ENCODE data around the gene ATOX1. TPM values are rescaled to one million over a fixed set of nuclear protein-coding genes. Genes with fewer than 3 reads are reported as not detected.
A peak's percentile ranks its signal among the peaks of the same experiment; 100 is the strongest.

Gene ATOX1, protein sequence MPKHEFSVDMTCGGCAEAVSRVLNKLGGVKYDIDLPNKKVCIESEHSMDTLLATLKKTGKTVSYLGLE
- total RNA-seq: 70.3 and 107 TPM in 2 replicates

DNA sequence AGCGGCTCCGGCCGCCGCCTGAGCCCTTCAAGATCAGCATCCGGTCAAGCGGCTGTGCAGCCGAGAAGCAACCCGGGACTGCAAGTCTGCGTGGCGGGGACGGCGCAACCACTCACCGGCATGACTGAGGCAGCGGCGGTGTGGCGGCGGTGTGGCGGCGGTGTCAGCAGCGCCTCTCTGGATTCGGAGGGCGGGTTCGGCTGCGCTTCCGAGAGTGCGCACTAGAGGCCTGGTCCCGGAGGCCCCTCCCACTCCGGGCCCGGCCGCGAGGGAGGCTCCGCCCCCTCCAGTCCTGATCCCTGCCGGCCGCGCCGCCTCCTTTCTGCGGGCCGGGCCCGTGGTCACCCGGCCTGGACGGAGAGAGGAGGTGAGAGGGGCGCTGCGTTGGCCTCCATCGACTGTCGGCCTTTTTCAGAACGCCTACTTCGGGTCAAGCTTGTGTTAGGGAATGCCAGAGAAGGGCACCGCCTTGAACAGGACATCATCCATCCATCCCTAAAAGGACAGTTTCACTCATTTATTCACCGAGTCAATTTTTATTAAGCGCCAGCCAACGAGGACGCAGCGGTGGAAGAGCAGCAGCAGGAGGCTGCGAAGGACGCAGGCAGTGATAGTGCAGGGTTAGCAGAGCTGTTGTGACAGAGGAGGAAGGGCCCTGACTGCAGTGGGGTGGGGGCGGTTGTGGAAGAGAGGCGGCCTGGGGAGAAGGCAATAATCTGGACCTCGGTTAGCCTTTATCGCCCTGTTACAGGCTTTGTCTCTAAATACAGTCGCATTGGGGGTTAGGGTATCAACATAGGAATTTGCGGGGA lies at the start of gene ATOX1:
Gene ATOX1 (minus strand): TSS at position 202 of the 812 bp plus-strand sequence. CDS start 80 bp downstream, at position 122.

DNA sequence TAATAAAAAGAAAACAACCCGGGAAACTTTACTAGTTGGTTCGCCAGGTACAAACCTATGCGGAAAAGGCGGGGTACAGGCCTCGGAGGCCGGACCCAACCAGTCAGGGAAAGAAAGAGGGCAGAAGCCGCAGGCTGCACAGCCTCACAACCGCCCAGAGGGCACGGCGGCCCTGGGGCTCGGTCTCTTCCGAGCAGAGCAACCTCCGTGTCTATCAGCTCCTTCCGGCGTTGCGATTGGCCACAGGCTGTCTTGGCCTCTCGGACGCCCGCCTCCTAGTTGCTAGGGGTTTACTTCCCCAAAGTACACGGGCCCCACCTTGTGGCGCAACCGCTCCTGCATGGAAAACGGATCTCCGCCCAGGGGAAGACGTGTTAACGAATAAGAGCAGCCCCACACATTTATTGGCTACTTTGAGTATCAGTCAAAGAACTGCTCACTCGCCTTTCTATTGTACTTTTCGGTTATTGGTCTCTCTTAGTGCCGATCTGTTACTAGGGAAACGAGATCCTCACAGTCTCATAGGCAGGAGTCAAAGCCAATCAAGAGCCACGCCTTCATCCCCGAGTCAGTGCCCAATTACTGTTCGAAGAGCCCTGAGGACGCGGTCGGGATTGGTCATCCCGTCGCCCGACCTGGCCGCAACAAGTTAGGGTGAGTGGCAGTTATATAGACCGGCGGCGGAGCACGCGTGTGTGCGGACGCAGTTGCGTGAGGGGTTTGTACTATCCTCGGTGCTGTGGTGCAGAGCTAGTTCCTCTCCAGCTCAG lies 13.0 kb upstream of the ATOX1 start, which contains the start of gene G3BP1:
Gene G3BP1 (plus strand): TSS at position 696 of the 770 bp plus-strand sequence. CDS start 14,667 bp downstream, outside the sequence.

Small RNA genes within 50 kb of the gene (small RNA-seq; reads per million reads assigned to genes)
- gene RN7SKP232: 0.43 reads per million, percentile 21 among the genes with 10 or more reads in this experiment

Other genes starting within 250 kb of the ATOX1 start
- under 0.01 and 0.22 TPM in 2 replicates for gene FAT2, start 167.3 kb downstream of the ATOX1 start, total RNA-seq
- 2,067 and 3,526 TPM in 2 replicates for gene SPARC, start 71.7 kb downstream of the ATOX1 start, total RNA-seq
- gene G3BP1, start 13.3 kb upstream of the ATOX1 start, total RNA-seq: 59.3 and 147 TPM in 2 replicates
- gene GLRA1, start 166.2 kb upstream of the ATOX1 start, total RNA-seq: not detected in 2 replicates